GM12865 (cell line): ENCODE results near the gene CAMP.

Source experiments
- DNase-seq: peaks from one replicate; pipeline ENCODE4 v3.0.0; 2010; ENCODE audit warnings: low read depth
- H3K4me3 ChIP-seq: 2 replicates; pipeline ENCODE4 v1.5.1; 2011; ENCODE audit warnings: mild to moderate bottlenecking, low read depth, low read length, control low read depth
- TF ChIP-seq, protein P1 (sequence below): IDR thresholded peaks from 2 replicates; pipeline ENCODE4 v1.5.1; 2011; ENCODE audit warnings: low read length, control low read depth, low read depth, inconsistent platforms; ENCODE audit not compliant: insufficient read depth; ENCODE audit errors: missing control alignments

CAMP gene

GRCh38 chr3:48186631-48187300 is 36.5 kb upstream of the CAMP start:
- H3K4me3 ChIP-seq = peak overlapping the region; percentile 83
- TF ChIP-seq, protein P1, sequence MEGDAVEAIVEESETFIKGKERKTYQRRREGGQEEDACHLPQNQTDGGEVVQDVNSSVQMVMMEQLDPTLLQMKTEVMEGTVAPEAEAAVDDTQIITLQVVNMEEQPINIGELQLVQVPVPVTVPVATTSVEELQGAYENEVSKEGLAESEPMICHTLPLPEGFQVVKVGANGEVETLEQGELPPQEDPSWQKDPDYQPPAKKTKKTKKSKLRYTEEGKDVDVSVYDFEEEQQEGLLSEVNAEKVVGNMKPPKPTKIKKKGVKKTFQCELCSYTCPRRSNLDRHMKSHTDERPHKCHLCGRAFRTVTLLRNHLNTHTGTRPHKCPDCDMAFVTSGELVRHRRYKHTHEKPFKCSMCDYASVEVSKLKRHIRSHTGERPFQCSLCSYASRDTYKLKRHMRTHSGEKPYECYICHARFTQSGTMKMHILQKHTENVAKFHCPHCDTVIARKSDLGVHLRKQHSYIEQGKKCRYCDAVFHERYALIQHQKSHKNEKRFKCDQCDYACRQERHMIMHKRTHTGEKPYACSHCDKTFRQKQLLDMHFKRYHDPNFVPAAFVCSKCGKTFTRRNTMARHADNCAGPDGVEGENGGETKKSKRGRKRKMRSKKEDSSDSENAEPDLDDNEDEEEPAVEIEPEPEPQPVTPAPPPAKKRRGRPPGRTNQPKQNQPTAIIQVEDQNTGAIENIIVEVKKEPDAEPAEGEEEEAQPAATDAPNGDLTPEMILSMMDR = no peak
- DNase-seq = no peak

- no peak for DNase-seq
- TF ChIP-seq, protein P1 = no peak
- H3K4me3 ChIP-seq = peak overlapping the region; percentile 83
Measured at GRCh38 chr3:48187301-48187578, 36.1 kb upstream of the CAMP start.

- TF ChIP-seq, protein P1 = no peak
- peak overlapping the region; percentile 83 for H3K4me3 ChIP-seq
- DNase-seq = no peak
Measured at GRCh38 chr3:48187579-48188265, 35.6 kb upstream of the CAMP start.

DNA sequence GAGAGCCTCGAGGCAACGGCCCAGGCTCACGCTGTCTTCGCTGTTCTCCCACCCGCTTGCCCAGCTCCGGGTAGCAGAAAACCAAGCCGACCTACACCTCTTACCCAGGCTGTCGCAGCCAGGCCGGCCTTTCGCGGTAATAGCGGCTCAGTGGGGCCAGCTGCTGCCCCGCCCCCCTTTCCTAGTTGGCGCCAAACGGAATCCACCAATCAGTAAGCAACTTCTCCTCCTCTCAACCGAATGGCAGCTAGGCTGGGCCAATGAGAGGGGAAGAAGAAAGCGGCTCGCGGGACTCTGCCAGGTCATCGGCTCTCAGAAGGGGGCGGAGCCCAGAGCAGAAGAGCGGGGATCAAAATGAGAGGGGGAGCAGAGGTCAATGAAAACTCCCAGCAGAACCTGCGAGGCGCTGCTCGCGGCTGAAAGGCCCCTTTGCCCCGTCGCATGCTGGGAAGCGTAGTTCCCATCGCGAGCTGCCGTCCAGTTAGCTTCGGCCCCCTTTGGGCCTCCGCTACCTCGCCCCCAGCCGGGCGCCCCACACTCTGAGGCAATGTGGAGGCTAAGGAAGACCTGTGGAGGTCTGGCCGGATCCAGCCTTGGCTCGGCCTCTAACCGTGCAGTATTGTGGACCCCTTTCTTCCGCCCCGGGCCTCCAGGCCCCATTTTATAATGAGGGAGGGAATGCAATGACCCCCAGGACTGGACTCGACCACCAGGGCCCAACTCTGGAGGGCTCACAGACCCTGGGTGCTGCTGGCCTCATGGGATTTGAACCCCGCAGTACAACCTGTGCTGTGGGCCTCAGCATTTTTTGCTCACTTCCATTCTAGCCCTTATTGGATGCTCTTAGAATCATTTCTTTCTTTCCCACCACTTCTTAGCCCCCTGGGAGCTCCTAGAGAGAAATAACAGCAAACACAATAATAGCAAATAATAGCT is 34.8 kb upstream of the CAMP start, which contains the start of gene CDC25A:
Gene CDC25A, minus strand, starts transcription at position 152 of the 936 bp plus-strand sequence. CDS start 470 bp downstream, outside the sequence.
- H3K4me3 ChIP-seq = peak within 1 kb of the TSS; percentile 83
- TF ChIP-seq, protein P1 = no peak
- peak; percentile 99 for DNase-seq

DNA sequence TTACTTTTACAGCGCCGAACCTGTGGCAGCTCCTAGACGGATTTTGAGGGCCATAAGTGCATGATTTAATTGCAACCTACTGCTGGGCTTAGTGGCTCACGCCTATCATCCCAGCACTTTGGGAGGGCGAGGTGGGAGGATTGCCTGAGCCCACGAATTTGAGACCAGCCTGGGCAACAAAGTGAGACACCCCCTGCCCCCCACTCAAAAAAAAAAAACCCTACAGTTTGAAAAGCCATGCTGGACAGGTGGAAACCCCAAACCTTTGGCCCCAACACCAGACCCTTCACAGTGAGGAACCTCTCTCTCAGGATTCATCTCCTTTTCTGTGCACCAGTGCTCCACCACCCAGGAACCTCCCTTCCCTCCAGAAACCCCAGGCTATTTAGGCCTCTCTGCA is 34.0 kb upstream of the CAMP start:
- no peak for DNase-seq
- TF ChIP-seq, protein P1 = no peak
- H3K4me3 ChIP-seq = no peak overlapping the region

GRCh38 chr3:48190911-48191310 is 32.4 kb upstream of the CAMP start:
- no peak overlapping the region for H3K4me3 ChIP-seq
- TF ChIP-seq, protein P1 = no peak
- no peak for DNase-seq
